Measurements from ENCODE around the gene KCNRG. TPM values are rescaled to one million over a fixed set of nuclear protein-coding genes. Genes with fewer than 3 reads are reported as not detected.

Gene KCNRG
- total and polyA plus RNA-seq, 2 donors (not counting 1 experiment from before 2014, with no cell fraction given): 0.86 to 3.4 TPM

Small RNA genes lying within 50 kb of the gene (small RNA-seq; reads per million reads assigned to genes)
- gene MIR16-1 (ENCODE audit: insufficient read length, low read depth, low replicate concordance): 2.8 reads per million, percentile 42 among the genes with 10 or more reads in this experiment
- 1.7 reads per million for gene MIR3613 (ENCODE audit: insufficient read length, low read depth, low replicate concordance)
- not detected for gene RF02105 (ENCODE audit: insufficient read length, low read depth, low replicate concordance)
- gene RF02106 (ENCODE audit: insufficient read length, low read depth, low replicate concordance): not detected
- gene RF02107 (ENCODE audit: insufficient read length, low read depth, low replicate concordance): not detected
- gene RF02108 (ENCODE audit: insufficient read length, low read depth, low replicate concordance): not detected

Other genes starting within 250 kb of the KCNRG start
- 19.0 and 19.7 TPM in 2 replicates for gene KPNA3, start 222.8 kb upstream of the KCNRG start, total RNA-seq
- gene KPNA3, start 222.8 kb upstream of the KCNRG start, polyA plus RNA-seq: 7.8 and 10.7 TPM in 2 replicates
- gene SPRYD7, start 79.1 kb upstream of the KCNRG start, total RNA-seq: 3.8 and 4.5 TPM in 2 replicates
- gene SPRYD7, start 79.1 kb upstream of the KCNRG start, polyA plus RNA-seq: 1.9 and 2.8 TPM in 2 replicates
- 45.9 and 52.8 TPM in 2 replicates for gene TRIM13, start 18.4 kb upstream of the KCNRG start, total RNA-seq
- 28.9 and 48.7 TPM in 2 replicates for gene TRIM13, start 18.4 kb upstream of the KCNRG start, polyA plus RNA-seq

Measured in B cell (primary cell).